ENCODE results near the gene WEE1.
"Not testable (repeated sequence)": the region's sequence is repeated elsewhere in the genome, so short reads cannot be mapped to it uniquely, and the experiment has no call there.

The WEE1 gene

GRCh38 chr11:9538548-9538947, 34.9 kb upstream of the WEE1 start:
- H3K27me3 Mint-ChIP-seq: no peaks in the 10 kb centered on the region
- H3K4me1 Mint-ChIP-seq (ENCODE audit: low read depth in 2 of 2): no peaks in the 10 kb centered on the region
- no peak overlapping the region for H3K27ac Mint-ChIP-seq
- H3K4me3 Mint-ChIP-seq: no peak overlapping the region
- H3K9me3 Mint-ChIP-seq: no peaks in the 10 kb centered on the region
- no peaks in the 10 kb centered on the region for H3K36me3 Mint-ChIP-seq (ENCODE audit: insufficient read depth)
- ATAC-seq (replicated peaks) (no peak), DNase-seq (no peak)

DNA sequence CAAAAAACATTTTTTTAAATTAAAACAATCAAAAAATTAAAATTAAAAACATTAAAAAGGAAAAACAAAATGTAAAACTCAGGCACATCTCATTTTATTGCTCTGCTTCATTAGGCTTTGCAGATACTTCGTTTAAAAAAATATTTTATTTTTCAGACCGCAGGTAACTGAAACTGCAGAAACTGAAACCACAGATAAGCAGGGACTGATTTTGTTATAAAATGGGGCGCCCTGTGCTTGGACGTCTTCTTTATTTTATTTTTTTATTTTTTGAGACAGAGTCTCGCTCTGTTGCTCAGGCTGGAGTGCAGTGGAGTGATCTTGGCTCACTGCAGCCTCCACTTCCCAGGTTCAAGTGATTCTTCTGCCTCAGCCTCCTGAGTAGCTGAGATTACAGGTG, 24.3 kb upstream of the WEE1 start:
- not testable (repeated sequence) for H3K27me3 Mint-ChIP-seq; H3K36me3 Mint-ChIP-seq (ENCODE audit: insufficient read depth); H3K4me3 Mint-ChIP-seq; DNase-seq; H3K9me3 Mint-ChIP-seq; H3K27ac Mint-ChIP-seq; H3K4me1 Mint-ChIP-seq (ENCODE audit: low read depth in 2 of 2); ATAC-seq (replicated peaks)

GRCh38 chr11:9550191-9550628, 23.3 kb upstream of the WEE1 start:
- H3K27ac Mint-ChIP-seq: no peak overlapping the region
- peaks cover 0 to 3% of the 10 kb centered on the region in 2 donors for H3K4me1 Mint-ChIP-seq (ENCODE audit: low read depth in 2 of 2)
- no peaks in the 10 kb centered on the region for H3K9me3 Mint-ChIP-seq
- no peak overlapping the region for H3K4me3 Mint-ChIP-seq
- ATAC-seq (replicated peaks): no peak
- no peak for DNase-seq
- no peaks in the 10 kb centered on the region for H3K27me3 Mint-ChIP-seq
- no peaks in the 10 kb centered on the region for H3K36me3 Mint-ChIP-seq (ENCODE audit: insufficient read depth)

- peaks cover 6% of the 10 kb centered on the region for H3K36me3 Mint-ChIP-seq (ENCODE audit: insufficient read depth)
- DNase-seq (no peak), ATAC-seq (replicated peaks) (no peak)
- H3K4me1 Mint-ChIP-seq (ENCODE audit: low read depth in 2 of 2): peaks cover 6 to 8% of the 10 kb centered on the region in 2 donors
- no peak overlapping the region for H3K4me3 Mint-ChIP-seq
- H3K9me3 Mint-ChIP-seq: peaks cover 4 to 10% of the 10 kb centered on the region in 2 donors
- no peak overlapping the region for H3K27ac Mint-ChIP-seq
- no peaks in the 10 kb centered on the region for H3K27me3 Mint-ChIP-seq
These were observed 12.0 kb upstream of the WEE1 start for GRCh38 chr11:9561279-9561982.

- H3K36me3 Mint-ChIP-seq (ENCODE audit: insufficient read depth): peaks cover 6% of the 10 kb centered on the region
These were observed 10.8 kb upstream of the WEE1 start for GRCh38 chr11:9562716-9563115.

GRCh38 chr11:9563196-9563730, 10.2 kb upstream of the WEE1 start:
- no peak overlapping the region for H3K27ac Mint-ChIP-seq
- peaks cover 4 to 10% of the 10 kb centered on the region in 2 donors for H3K9me3 Mint-ChIP-seq
- H3K4me3 Mint-ChIP-seq: no peak overlapping the region
- no peaks in the 10 kb centered on the region for H3K27me3 Mint-ChIP-seq
- DNase-seq: no peak
- peaks cover 6% of the 10 kb centered on the region for H3K36me3 Mint-ChIP-seq (ENCODE audit: insufficient read depth)
- H3K4me1 Mint-ChIP-seq (ENCODE audit: low read depth in 2 of 2): peaks cover 6 to 8% of the 10 kb centered on the region in 2 donors
- ATAC-seq (replicated peaks): no peak

More at GRCh38 chr11:9562716-9563115, 10.8 kb upstream of the WEE1 start:
- Mint-ChIP-seq H3K4me1 (ENCODE audit: low read depth in 2 of 2) (peaks cover 6 to 8% of the 10 kb centered on the region in 2 donors), H3K9me3 (peaks cover 4 to 10% of the 10 kb centered on the region in 2 donors), H3K4me3 (no peak overlapping the region), H3K27ac (no peak overlapping the region), H3K27me3 (no peaks in the 10 kb centered on the region)
- no peak for ATAC-seq (replicated peaks)
- DNase-seq: no peak

DNA sequence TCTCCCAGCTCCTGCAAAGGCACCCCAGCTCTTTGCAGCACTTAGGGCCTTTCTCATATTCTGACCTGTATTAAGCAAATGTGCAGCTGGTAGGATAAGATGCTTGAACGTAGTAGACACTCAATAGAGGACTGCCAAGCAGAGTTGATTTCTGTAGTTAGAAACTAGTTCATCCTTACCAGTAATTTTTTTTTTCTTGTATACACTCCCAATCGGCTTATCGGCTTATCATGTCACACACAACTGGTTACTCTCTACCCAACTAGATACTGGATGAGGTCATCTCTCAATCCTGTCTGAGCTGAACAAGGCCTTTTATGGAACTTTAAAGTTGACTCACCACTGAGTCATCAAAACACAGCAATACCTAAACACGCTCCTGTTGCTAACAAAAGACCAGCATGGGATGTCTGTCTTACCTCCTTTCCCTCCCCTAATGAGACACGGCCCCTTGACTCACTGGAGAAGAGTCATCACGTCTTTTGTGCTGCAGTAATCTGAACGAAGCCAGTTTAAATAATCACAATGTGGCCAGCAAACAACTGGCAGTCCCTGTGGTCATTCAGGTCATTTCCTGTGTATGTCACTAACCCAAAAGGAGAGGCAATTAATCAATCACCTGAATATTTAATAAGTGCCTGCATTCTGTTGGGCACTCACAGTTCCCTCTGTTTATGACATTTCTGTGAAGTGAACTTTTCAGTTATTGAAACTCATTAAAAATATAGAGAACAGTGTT, 7.5 kb upstream of the WEE1 start:
- Mint-ChIP-seq H3K36me3 (ENCODE audit: insufficient read depth) (peaks cover 6% of the 10 kb centered on the region), H3K27me3 (no peaks in the 10 kb centered on the region), H3K27ac (peak overlapping the region; percentile 12 to 67), H3K9me3 (peaks cover 0 to 2% of the 10 kb centered on the region in 2 donors), H3K4me1 (ENCODE audit: low read depth in 2 of 2) (peaks cover 6 to 8% of the 10 kb centered on the region in 2 donors), H3K4me3 (no peak overlapping the region)
- DNase-seq (no peak), ATAC-seq (replicated peaks) (peak; percentile 93)

GRCh38 chr11:9566561-9567063, 6.9 kb upstream of the WEE1 start:
- H3K27ac Mint-ChIP-seq: peak overlapping the region; percentile 12 to 67
- peaks cover 4% of the 10 kb centered on the region for H3K36me3 Mint-ChIP-seq (ENCODE audit: insufficient read depth)
- H3K4me3 Mint-ChIP-seq: no peak overlapping the region
- no peaks in the 10 kb centered on the region for H3K9me3 Mint-ChIP-seq
- DNase-seq (no peak), ATAC-seq (replicated peaks) (no peak)
- peaks cover 6 to 8% of the 10 kb centered on the region in 2 donors for H3K4me1 Mint-ChIP-seq (ENCODE audit: low read depth in 2 of 2)
- H3K27me3 Mint-ChIP-seq: no peaks in the 10 kb centered on the region

DNA sequence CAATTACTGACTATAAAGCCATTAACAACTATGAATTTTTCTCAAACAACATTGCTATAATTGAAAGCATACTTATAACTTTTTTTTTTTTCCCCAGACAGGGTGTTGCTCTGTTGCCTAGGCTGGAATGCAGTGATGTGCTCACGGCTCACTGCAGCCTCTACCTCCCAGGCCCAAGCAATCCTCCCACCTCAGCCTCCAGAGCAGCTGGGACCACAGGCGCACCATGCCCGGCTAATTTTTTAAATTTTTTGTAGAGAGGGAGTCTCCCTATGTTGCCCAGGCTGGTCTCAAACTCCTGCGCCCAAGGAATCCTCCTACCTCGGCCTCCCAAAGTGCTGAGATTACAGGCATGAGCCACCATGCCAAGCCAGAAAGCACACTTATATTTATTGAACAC, 6.1 kb upstream of the WEE1 start:
- H3K4me1 Mint-ChIP-seq (ENCODE audit: low read depth in 2 of 2): peaks cover 6 to 8% of the 10 kb centered on the region in 2 donors

GRCh38 chr11:9568161-9568853, 5.2 kb upstream of the WEE1 start:
- Mint-ChIP-seq H3K27ac (peak overlapping the region in 1 of 2 donors; percentile 3), H3K4me1 (ENCODE audit: low read depth in 2 of 2) (peaks cover 6 to 8% of the 10 kb centered on the region in 2 donors), H3K4me3 (no peak overlapping the region), H3K27me3 (no peaks in the 10 kb centered on the region), H3K36me3 (ENCODE audit: insufficient read depth) (peaks cover 16% of the 10 kb centered on the region), H3K9me3 (no peaks in the 10 kb centered on the region)
- DNase-seq (no peak), ATAC-seq (replicated peaks) (no peak)

More for the DNA sequence above, 6.1 kb upstream of the WEE1 start:
- ATAC-seq (replicated peaks) (no peak), DNase-seq (no peak)
- Mint-ChIP-seq H3K36me3 (ENCODE audit: insufficient read depth) (peaks cover 11% of the 10 kb centered on the region), H3K9me3 (no peaks in the 10 kb centered on the region), H3K27me3 (no peaks in the 10 kb centered on the region), H3K27ac (no peak overlapping the region), H3K4me3 (no peak overlapping the region)

GRCh38 chr11:9568854-9569587, 4.4 kb upstream of the WEE1 start:
- Mint-ChIP-seq H3K9me3 (no peaks in the 10 kb centered on the region), H3K36me3 (ENCODE audit: insufficient read depth) (peaks cover 16% of the 10 kb centered on the region), H3K27me3 (no peaks in the 10 kb centered on the region), H3K27ac (peak overlapping the region; percentile 3 to 26), H3K4me3 (no peak overlapping the region), H3K4me1 (ENCODE audit: low read depth in 2 of 2) (peaks cover 6 to 8% of the 10 kb centered on the region in 2 donors)
- DNase-seq (no peak), ATAC-seq (replicated peaks) (no peak)

DNA sequence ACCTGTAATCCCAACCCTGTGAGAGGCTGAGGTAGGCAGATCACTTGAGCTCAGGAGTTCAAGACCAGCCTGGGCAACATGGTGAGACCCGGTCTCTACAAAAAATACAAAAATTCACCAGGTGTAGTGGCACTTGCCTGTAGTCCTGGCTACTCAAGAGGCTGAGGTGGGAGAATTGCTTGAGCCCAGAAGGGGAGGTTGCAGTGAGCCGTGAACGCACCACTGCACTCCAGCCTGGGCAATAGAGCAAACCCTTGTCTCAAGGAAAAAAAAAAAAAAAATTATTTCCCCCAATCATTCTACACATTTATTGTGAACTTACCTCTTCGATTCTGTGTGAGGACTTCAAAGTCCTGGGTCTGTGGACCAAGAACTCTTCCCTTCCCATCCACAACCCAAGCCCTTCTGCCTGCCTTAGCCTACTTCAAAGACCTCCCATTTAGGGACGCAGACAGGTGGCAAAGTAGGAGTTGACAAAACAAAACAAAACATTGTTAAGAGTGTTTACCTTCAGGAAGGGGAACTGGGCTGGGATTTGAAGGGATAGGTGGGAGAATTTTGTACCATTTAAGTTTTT, 3.8 kb upstream of the WEE1 start:
- Mint-ChIP-seq H3K4me1 (ENCODE audit: low read depth in 2 of 2) (peaks cover 8 to 10% of the 10 kb centered on the region in 2 donors), H3K4me3 (no peak overlapping the region)
- no peak for DNase-seq

More for the DNA sequence above, 3.8 kb upstream of the WEE1 start:
- no peak for ATAC-seq (replicated peaks)
- H3K9me3 Mint-ChIP-seq: no peaks in the 10 kb centered on the region
- H3K36me3 Mint-ChIP-seq (ENCODE audit: insufficient read depth): peaks cover 15% of the 10 kb centered on the region
- H3K27ac Mint-ChIP-seq: peak overlapping the region; percentile 3 to 26
- no peaks in the 10 kb centered on the region for H3K27me3 Mint-ChIP-seq
